HG03196 (cell line): ENCODE data around the gene DPH5.
"Not testable (repeated sequence)": the region's sequence is repeated elsewhere in the genome, so short reads cannot be mapped to it uniquely, and the experiment has no call there.

Experiments used
- ATAC-seq: cut with Tn5 transposase; IDR thresholded peaks from one replicate; pipeline ENCODE4 v1.9.1; 2021; ENCODE audit not compliant: unreplicated experiment

Gene DPH5, protein sequence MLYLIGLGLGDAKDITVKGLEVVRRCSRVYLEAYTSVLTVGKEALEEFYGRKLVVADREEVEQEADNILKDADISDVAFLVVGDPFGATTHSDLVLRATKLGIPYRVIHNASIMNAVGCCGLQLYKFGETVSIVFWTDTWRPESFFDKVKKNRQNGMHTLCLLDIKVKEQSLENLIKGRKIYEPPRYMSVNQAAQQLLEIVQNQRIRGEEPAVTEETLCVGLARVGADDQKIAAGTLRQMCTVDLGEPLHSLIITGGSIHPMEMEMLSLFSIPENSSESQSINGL

DNA sequence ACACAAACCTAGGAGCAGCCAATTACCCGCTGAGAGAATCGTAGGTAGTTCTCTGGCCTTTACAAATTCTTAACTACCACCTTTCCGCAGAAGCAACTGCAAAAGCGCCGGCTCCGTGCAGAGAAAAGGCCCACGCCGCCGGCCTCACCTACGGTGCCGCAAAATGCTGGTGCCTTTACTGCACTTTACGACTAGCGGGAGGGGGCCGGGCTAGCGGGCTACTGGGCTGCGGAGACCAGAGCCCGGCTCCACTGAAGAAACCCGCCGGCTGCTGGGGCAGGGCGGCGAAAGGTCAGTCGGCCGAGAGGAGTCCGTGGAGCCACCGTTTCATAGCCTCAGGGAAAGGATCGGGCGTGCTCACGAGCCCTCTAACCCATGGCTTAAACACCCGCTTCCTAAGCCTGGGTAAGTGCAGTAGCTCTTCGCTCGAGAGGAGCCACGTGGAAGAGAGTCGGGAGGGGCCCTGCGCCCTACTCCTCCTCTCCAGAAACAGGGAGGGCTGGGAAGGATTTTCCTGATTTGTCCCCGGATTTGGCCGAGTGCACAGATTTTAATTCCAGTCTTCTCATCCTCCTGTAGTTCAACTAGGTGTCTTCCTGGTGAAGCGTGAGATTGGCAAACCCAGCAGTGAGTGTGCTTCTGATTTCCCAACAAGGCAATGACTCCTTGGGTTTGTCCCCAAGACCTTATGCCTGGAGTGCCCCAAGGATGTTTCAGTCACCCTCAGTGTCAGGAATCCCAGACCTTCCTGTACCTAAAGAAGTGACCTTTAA is at the start of gene DPH5:
Gene DPH5 (minus strand): TSS at position 128 of the 773 bp plus-strand sequence. CDS start 341 bp downstream, outside the sequence.
- ATAC-seq = peak; percentile 79

- no peak for ATAC-seq
Observed at GRCh38 chr1:101073836-101074235, 48.3 kb upstream of the DPH5 start.

DNA sequence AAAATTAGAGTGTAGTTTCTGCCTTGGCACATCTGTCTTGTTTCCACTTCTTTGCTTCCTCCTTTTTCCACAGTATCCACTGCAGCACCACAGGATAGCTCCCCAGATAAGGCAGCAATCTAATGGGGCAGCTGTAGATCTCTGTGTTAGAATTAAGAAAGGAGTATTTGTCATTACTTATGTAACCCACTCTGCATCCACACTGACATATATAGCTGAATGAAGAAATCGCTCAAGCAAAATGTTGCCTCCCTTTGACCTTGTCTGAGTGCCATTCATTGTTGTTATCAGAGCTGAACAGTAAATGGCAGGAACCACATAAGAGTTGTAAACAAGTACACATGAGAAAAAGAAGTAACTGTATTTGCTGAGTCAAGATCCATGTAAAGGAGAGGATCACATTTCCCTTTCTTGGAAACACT is 45.9 kb upstream of the DPH5 start:
- ATAC-seq = no peak

DNA sequence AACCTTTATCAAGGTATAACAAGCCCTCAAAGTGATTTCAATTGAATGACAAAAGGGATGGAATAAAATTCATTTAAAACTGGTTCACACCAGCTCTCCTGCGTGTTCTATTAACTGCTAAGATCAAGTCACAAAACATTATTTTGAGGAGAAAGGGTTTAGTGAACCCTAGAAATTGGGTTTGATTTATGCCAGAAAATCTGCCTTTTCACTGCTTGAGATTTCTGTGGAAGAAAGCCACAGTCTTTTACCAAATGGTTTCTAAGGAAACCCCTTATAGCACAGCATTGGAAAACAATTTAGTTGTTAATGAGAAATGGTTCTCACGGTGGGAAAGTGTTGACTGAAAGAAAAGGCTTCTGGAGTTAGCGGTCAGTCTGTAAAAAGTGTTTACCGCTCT is 43.6 kb upstream of the DPH5 start:
- ATAC-seq = no peak

DNA sequence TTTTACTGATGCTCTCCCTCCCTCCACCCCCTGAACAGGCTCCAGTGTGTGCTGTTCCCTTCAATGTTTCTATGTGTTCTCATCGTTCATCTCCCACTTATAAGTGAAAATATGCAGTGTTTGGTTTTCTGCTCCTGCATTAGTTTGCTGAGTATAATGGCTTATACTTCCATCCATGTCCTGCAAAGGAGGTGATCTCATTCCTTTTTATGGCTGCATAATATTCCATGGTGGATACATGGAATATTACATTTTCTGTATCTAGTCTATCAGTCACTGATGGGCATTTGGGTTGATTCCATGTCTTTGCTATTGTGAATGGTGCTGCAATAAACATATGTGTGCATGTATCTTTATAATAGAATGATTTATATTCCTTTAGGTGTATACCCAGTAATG is 41.4 kb upstream of the DPH5 start:
- not testable (repeated sequence) for ATAC-seq

GRCh38 chr1:101066260-101066936 is 40.8 kb upstream of the DPH5 start:
- no peak for ATAC-seq

DNA sequence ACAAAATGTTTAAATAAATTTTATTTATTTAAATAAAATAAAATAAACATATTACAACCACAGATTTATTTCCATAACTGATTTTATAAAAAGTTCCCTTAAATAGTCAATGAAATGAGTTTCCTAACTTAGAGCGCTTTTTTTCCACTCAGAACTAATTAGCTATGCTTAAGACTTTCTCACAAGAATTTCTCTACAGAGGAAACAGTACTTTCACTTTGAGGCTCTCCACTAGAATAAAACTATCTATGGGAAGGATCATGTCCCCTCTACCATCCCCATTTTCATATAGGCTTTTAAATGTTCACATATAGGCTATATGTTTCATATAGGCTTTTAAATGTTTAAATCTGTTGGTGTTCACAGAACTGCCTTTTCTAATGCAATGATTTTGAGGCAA is 40.0 kb upstream of the DPH5 start:
- ATAC-seq = peak; percentile 45

- ATAC-seq = no peak
Observed at GRCh38 chr1:101064697-101065096, 39.1 kb upstream of the DPH5 start.

DNA sequence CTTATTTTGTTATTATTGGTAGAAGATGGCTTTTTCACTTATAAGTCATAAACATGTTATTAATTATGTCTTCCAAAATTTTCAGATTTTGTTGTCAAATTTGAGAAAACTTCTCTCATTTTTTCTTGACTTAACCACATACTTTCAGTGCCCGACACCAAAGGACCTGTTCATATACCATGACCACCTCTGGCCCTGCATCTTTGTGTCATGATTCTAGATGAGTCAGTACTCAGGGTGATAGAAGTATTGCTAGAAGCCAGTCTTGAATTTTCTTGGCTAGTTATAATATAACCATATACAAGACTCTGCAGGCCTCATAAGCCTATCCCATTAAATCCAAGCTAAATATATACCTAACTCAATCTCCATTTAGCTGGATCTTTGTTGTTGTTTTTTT is 35.4 kb upstream of the DPH5 start:
- no peak for ATAC-seq

- ATAC-seq = no peak
Observed at GRCh38 chr1:101059945-101060542, 34.5 kb upstream of the DPH5 start.

GRCh38 chr1:101055623-101056022 is 30.0 kb upstream of the DPH5 start:
- ATAC-seq = no peak

GRCh38 chr1:101051688-101052638 is 26.4 kb upstream of the DPH5 start:
- peak; percentile 87 for ATAC-seq

GRCh38 chr1:101050869-101051268 is 25.3 kb upstream of the DPH5 start:
- ATAC-seq = no peak

DNA sequence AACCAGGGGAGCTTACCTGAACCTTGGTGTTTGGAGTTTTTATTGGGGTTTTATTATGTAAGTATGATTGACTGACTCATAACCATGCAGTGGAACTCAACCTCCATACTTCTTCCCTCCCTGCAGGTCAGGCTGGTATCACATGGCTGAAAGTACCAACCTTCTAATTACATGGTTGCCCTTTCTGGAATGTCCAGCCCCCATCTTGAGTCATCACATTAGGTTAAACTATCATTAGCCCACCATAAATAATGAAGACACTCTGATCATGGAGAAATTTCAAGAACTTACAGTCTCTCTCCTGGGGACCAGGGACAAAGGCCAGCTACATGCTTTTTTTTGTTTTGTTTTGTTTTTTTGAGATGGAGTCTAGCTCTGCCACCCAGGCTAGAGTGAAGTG is 19.2 kb upstream of the DPH5 start:
- ATAC-seq = no peak

- no peak for ATAC-seq
Observed at GRCh38 chr1:101044259-101044658, 18.7 kb upstream of the DPH5 start.

- ATAC-seq = no peak
Observed at GRCh38 chr1:101043776-101044175, 18.2 kb upstream of the DPH5 start.

DNA sequence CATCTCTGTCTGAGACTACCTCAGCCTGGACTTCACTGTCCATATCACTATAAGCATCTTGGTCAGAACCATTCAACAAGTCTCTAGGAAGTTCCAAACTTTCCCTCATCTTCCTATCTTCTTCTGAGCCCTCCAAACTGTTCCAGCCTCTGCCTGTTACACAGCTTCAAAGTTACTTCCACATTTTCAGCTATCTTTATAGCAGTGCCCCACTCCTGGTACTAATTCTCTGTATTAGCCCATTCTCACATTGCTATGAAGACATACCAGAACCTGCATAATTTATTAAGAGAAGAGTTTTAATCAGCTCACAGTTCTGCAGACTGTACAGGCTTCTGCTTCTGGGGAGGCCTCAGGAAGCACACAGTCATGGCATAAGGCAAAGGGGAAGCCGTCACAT is 15.7 kb upstream of the DPH5 start:
- no peak for ATAC-seq

GRCh38 chr1:101040666-101041065 is 15.1 kb upstream of the DPH5 start:
- no peak for ATAC-seq

GRCh38 chr1:101039245-101039644 is 13.7 kb upstream of the DPH5 start:
- ATAC-seq = no peak

- ATAC-seq = no peak
Observed at GRCh38 chr1:101037316-101037715, 11.7 kb upstream of the DPH5 start.
